Gastrocnemius medialis (tissue), 4 donors: Measurements from ENCODE around the gene DYNLL2.
"Not testable (repeated sequence)": the region's sequence is repeated elsewhere in the genome, so short reads cannot be mapped to it uniquely, and the experiment has no call there.

Experiments
- POLR2A ChIP-seq, 2 donors: fragments of 450-650 bp; IDR thresholded peaks; one replicate each; pipeline ENCODE4 v1.6.1; 2017; ENCODE audit warnings: antibody characterized with exemption in 2 of 2, mild to moderate bottlenecking in 2 of 2, moderate library complexity in 2 of 2
- TF ChIP-seq, protein P1 (sequence below), 5 experiments: fragments of 450-650 bp in 3 of 5; fragments of 200-600 bp in 2 of 5; sonication (generic) in 2 of 5; IDR thresholded peaks in 4 of 5; conservative IDR thresholded peaks in 1 of 5; 1 replicate in 4 of 5; 2 replicates in 1 of 5; pipeline ENCODE4 v1.5.1; 2016 to 2019; ENCODE audit warnings: antibody characterized with exemption in 5 of 5, mild to moderate bottlenecking in 3 of 5, moderate library complexity in 3 of 5

DNA sequence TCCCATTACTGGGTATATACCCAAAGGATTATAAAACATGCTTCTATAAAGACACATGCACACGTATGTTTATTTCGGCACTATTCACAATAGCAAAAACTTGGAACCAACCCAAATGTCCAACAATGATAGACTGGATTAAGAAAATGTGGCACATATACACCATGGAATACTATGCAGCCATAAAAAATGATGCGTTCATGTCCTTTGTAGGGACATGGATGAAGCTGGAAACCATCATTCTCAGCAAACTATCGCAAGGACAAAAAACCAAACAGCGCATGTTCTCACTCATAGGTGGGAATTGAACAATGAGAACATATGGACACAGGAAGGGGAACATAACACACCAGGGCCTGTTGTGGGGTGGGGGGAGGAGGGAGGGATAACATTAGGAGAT, 49.5 kb downstream of the DYNLL2 start:
- TF ChIP-seq, protein P1, sequence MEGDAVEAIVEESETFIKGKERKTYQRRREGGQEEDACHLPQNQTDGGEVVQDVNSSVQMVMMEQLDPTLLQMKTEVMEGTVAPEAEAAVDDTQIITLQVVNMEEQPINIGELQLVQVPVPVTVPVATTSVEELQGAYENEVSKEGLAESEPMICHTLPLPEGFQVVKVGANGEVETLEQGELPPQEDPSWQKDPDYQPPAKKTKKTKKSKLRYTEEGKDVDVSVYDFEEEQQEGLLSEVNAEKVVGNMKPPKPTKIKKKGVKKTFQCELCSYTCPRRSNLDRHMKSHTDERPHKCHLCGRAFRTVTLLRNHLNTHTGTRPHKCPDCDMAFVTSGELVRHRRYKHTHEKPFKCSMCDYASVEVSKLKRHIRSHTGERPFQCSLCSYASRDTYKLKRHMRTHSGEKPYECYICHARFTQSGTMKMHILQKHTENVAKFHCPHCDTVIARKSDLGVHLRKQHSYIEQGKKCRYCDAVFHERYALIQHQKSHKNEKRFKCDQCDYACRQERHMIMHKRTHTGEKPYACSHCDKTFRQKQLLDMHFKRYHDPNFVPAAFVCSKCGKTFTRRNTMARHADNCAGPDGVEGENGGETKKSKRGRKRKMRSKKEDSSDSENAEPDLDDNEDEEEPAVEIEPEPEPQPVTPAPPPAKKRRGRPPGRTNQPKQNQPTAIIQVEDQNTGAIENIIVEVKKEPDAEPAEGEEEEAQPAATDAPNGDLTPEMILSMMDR (IDR thresholded peaks at IDR 0.05 in 4 of 5, conservative IDR thresholded peaks at IDR 0.05 in 1 of 5), result not testable (repeated sequence)
- not testable (repeated sequence) for TF ChIP-seq POLR2A (IDR thresholded peaks at IDR 0.05)
